ENCODE measurements around the gene CYSRT1.
"Not testable (repeated sequence)": the region's sequence is repeated elsewhere in the genome, so short reads cannot be mapped to it uniquely, and the experiment has no call there.

The CYSRT1 gene

GRCh38 chr9:137253717-137254623, 29.0 kb downstream of the CYSRT1 start:
- DNase-seq, result no peak

DNA sequence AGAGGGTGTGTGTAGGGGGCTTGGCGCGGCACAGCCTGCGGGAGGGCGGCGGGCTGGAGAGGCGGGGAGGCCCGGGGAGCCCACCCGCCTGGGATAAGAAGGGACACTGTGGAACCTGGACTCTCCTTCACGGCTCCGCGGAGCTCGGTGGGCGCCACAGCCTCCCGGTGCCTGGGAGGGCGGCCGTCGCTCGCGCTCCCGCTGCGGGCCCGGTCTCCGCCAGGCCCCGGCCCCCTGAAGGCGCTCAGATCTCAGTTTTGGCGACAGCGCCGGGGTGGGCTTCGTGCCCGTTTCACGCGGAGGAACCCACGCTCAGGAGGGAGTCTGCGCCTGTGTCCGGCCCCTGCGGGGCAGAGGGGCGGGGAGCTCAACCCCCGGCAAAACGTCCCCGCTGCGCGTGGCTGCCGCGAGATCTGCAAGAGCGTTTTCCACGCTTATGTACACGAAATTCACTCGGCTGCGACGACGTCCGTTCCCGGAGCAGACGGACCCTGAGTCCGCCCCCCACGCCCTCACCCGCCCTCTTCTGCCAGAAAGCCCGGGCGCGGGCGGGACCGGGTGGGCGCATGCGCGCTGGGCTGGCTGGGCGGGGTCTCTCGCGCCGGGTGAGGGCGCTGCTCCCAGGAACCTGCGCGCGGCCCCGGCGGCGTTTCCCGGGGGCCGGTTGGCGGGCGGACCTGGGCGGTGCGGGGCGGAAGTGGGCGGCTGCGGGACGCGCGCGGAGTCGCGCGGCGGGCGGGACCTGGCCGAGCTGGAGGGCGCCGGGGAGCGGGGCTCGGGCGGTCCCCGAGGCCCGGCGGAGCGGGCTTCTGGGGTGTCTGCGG, 29.9 kb downstream of the CYSRT1 start, which contains the start of gene NELFB:
NELFB (plus strand) TSS at position 704 of the 824 bp plus-strand sequence.
- peak; percentile 69 for DNase-seq

DNA sequence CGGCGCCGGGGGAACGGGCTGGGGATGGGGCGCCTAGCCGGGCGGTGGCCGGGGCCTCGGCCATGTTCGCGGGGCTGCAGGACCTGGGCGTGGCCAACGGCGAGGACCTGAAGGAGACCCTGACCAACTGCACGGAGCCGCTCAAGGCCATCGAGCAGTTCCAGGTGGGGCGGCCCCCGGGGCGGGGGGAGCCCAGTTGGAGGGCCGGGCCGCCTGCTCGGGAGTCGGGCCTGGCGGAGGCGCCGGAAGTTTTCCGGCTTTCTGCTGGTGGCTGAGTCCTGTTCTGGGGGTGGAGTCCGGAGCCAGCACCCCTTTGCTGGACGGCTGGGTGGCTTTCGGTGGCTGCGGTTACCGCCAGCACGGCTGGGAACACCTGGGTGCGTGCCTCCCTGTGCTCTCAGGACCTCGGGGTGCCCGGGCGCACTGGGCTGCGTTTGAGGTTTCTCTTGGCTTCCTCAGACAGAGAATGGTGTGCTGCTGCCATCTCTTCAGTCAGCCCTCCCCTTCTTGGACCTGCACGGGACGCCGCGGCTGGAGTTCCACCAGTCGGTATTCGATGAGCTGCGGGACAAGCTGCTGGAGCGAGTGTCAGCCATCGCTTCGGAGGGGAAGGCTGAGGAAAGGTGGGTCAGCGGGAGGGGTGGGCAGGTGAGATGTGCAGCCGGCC, 30.6 kb downstream of the CYSRT1 start:
- DNase-seq, result no peak

DNA sequence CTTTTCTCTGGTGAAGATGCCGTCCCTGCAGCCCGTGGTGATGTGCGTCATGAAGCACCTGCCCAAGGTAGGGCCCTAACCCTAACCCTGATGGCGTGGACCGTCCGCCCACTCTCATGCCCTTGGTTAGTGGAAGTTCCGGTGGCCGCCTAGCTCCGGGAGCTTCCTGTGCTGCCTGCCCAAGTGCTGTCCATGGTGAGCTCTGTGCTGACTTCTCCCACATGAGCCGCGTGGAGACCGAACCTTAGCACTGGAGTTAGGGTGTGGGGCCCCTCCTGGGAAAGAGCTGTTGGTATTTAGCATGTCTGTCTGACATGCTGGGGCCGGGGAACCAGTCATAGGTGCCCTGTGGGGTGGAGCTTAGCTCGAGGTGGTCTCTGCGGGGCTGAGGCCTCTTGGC, 31.4 kb downstream of the CYSRT1 start:
- DNase-seq, result no peak

GRCh38 chr9:137256856-137257255, 31.9 kb downstream of the CYSRT1 start:
- DNase-seq, result no peak

- DNase-seq, result not testable (repeated sequence)
Measured at GRCh38 chr9:137262173-137262908, 37.4 kb downstream of the CYSRT1 start.

DNA sequence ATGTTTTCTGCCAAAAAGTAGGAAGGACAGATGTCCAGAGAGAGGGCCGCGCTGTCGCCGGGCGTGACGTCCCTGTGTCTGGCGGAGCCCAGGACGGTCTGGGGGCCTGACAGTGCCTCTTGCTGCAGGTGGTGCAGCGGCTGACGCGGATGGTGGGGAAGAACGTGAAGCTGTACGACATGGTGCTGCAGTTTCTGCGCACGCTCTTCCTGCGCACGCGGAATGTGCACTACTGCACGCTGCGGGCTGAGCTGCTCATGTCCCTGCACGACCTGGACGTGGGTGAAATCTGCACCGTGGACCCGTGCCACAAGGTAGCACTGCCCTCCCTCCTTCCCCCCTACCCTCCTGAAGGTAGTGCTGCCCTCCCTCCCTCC, 37.9 kb downstream of the CYSRT1 start:
- DNase-seq, result no peak

- DNase-seq, result no peak
Measured at GRCh38 chr9:137263506-137263905, 38.5 kb downstream of the CYSRT1 start.

GRCh38 chr9:137264067-137264466, 39.1 kb downstream of the CYSRT1 start:
- no peak for DNase-seq

DNA sequence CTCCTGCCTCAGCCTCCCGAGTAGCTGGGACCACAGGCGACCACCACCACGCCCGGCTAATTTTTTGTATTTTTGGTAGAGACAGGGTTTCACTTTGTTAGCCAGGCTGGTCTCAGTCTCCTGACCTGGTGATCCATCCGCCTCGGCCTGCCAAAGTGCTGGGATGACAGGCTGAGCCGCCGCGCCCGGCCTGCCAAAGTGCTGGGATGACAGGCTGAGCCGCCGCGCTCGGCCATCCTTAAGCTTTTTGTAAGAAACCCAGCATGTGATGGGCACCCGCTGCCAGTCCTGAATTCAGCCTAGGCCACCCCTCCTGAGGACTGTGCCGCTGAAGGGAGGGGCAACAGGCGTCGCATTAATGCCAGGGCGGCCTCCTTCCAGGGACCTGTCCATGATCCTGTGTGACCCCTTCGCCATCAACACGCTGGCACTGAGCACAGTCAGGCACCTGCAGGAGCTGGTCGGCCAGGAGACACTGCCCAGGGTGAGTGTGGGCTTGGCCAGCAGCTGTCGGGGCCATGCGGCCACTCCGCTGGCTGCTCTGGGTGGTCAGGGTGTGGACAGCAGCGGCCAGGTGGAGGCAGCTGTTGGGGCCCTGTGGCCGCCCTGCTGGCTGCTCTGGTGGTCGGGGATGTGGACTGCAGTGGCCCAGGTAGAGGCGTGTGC, 40.7 kb downstream of the CYSRT1 start:
- DNase-seq, result no peak

DNA sequence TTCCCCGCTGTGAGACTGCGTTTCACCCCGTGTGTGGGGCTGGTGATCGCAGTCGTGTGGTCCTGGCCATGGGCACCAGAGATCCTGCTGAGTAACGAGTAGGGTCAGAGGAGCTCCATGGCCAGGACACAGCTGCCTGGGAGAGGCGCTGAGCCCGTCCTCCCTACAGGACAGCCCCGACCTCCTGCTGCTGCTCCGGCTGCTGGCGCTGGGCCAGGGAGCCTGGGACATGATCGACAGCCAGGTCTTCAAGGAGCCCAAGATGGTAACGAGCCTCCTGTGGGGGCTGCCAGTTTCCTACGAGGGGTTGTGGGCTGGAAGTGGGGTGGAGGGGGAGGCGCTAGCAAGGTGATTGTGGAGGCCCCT, 41.2 kb downstream of the CYSRT1 start:
- DNase-seq, result no peak

DNA sequence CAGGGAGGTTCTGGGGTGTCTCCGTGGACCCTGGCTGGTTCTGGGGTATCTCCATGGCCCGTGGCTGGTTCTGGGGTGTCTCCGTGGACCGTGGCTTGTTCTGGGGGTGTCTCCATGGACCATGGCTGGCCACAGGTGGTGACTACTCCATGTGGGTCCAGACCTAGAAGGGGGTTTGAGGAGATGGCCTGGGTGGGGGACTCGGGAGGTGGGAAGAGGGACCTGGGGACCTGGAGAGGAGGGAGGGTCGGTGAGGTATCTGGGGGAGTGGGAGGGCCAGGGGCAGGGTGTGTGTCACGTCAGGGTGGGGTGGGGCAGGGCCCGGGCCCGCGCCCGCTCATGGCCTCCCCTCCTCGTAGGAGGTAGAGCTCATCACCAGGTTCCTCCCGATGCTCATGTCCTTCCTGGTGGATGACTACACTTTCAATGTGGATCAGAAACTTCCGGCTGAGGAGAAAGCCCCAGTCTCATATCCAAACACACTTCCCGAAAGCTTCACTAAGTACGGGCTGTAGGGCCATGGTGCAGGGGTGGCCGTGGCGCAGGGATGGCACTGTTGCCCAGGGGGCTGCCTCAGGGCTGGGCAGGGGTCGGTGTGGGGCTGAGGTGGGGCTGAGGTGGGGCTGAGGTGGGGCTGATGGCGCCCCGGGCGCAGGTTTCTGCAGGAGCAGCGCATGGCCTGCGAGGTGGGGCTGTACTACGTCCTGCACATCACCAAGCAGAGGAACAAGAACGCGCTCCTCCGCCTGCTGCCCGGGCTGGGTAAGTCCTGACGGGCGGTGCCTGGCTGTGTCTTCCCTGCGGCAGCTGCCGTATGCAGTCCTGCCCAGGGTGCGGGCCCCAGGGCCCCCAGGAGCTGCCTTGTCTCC, 41.8 kb downstream of the CYSRT1 start:
- no peak for DNase-seq

GRCh38 chr9:137267933-137268355, 43.0 kb downstream of the CYSRT1 start:
- DNase-seq, result no peak

- no peak for DNase-seq
Measured at GRCh38 chr9:137268538-137269201, 43.7 kb downstream of the CYSRT1 start.

DNA sequence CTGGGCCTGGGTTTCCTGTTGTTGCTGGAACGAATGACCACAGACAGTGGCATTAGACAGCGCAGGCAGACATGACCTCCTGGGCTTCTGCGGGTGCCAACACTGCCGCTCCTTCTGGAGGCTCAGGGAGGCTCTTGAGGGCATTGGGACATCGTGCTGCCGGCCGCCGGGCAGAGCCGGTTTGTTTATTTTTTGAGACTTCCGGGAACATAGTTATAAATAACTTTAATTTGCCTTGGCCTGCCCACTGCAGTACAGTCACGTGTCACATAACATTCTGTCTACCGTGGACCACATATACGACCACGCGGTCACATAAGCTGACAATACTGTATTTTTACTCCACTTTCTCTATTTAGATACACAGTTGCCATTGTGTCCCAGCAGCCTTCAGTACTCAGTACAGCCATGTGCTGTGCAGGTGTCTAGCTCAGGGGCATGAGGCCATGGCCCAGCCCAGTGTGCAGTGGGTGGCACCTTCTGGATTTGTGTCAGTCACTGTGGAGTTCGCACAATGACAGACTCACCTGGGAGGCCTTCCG, 44.3 kb downstream of the CYSRT1 start:
- no peak for DNase-seq

GRCh38 chr9:137270929-137271695, 46.1 kb downstream of the CYSRT1 start:
- DNase-seq, result no peak

- DNase-seq, result no peak
Measured at GRCh38 chr9:137271696-137272076, 46.7 kb downstream of the CYSRT1 start.

DNA sequence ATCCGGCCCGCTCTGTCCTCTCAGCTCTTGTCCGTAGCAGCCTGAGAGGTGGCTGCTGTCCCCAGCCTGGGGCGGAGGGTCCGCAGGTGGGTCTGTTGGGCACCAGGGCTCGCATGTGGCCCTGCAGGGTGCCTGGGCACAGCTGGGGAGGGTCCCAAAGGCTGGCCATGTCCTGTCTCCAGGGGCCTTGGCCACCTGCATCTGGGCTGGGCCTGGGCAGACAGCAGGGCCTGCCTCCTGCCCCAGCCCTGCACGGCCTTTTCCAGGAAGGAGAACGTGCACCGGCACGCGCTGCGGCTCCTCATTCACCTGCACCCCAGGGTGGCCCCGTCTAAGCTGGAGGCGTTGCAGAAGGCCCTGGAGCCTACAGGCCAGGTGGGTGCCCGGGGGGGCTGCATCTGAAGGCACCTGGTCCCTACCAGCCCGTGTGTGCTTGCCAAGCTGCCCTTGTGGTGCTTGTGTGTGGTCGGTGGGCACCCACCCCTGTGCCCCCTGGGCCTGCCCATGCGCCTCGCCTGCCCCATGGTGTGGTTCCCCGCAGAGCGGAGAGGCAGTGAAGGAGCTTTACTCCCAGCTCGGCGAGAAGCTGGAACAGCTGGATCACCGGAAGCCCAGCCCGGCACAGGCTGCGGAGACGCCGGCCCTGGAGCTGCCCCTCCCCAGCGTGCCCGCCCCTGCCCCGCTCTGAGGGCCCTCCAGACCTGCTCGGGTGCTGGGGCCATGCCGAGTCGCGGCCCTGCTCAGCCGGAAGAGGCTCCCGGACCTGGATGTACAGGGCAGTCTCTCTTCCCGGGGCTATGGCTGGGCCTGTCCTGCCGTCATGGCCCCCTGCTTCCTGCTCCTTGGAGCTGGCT, 47.5 kb downstream of the CYSRT1 start:
- no peak for DNase-seq
